Upper lobe of right lung (tissue), 1 donor: Measurements from ENCODE around the gene CLCC1. TPM values are rescaled to one million over a fixed set of nuclear protein-coding genes. Genes with fewer than 3 reads are reported as not detected.

ENCODE experiments used
- ATAC-seq: fragments of 200-7000 bp; cut with Tn5 transposase; one replicate; pipeline ENCODE4 v1.9.1; 2020; ENCODE audit warnings: mild to moderate bottlenecking, moderate library complexity
- DNase-seq: peaks from one replicate; pipeline ENCODE4 v3.0.0-alpha.2; 2020
- H3K27ac ChIP-seq: fragments of 200-600 bp; one replicate; pipeline ENCODE4 v1.8.0; 2022
- H3K27me3 ChIP-seq: fragments of 200-600 bp; one replicate; pipeline ENCODE4 v1.8.0; 2022; ENCODE audit warnings: mild to moderate bottlenecking
- H3K36me3 ChIP-seq: fragments of 200-600 bp; one replicate; pipeline ENCODE4 v1.8.0; 2022
- H3K4me1 ChIP-seq: fragments of 200-600 bp; one replicate; pipeline ENCODE4 v1.8.0; 2022
- H3K4me3 ChIP-seq: fragments of 200-600 bp; one replicate; pipeline ENCODE4 v1.8.0; 2022; ENCODE audit warnings: mild to moderate bottlenecking
- H3K9me3 ChIP-seq: fragments of 200-600 bp; one replicate; pipeline ENCODE4 v1.8.0; 2022
- intact Hi-C: fragments of 100-400 bp; cut with DNase I; formaldehyde crosslinking; loops from one replicate; pipeline ENCODE4 v1.11.0; 2022
- total RNA-seq: library from RNA; stranded (reverse); fragmentation: NEBNext Ultra II Directional; extraction: Animal tissue kit (Norgen Biotek cat#: 25700); gene quantifications from one replicate; pipeline ENCODE4 v1.2.1, GENCODE V29; 2021
- TF ChIP-seq, protein P1 (sequence below): fragments of 200-600 bp; IDR thresholded peaks from one replicate; pipeline ENCODE4 v1.8.0; 2022; ENCODE audit warnings: antibody characterized with exemption
- donor health status: DM: no; HTN: yes; CAD: no; lungs with severe emphysema.

The CLCC1 gene
- total RNA-seq, 1 donor from 2014 or later: 35.1 TPM

DNA sequence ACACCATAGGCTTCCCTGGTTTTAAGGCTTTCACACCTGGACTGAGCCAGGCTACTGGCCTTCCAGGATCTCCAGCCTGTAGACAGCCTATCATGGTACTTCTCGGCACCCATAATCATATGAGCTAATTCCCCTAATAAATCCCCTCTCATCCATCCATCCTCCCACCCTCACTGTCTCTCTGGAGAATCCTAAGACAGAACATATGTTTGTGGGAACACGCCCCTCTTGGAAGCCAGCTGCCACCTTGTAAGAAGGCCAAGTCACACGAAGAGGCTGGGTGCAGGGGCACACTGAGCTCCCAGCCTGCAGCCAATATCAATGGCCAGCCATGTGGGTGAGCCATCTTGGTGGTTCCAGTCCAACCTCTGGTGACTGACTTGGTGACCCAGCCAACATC is 7.4 kb downstream of the CLCC1 start:
- peaks cover 9% of the 10 kb centered on the region for H3K4me1 ChIP-seq
- H3K36me3 ChIP-seq: no peaks in the 10 kb centered on the region
- intact Hi-C loops: no loop called here
- ATAC-seq (no peak), DNase-seq (no peak)
- H3K4me3 ChIP-seq: no peak overlapping the region
- no peaks in the 10 kb centered on the region for H3K9me3 ChIP-seq
- no peak overlapping the region for H3K27ac ChIP-seq
- TF ChIP-seq, protein P1, sequence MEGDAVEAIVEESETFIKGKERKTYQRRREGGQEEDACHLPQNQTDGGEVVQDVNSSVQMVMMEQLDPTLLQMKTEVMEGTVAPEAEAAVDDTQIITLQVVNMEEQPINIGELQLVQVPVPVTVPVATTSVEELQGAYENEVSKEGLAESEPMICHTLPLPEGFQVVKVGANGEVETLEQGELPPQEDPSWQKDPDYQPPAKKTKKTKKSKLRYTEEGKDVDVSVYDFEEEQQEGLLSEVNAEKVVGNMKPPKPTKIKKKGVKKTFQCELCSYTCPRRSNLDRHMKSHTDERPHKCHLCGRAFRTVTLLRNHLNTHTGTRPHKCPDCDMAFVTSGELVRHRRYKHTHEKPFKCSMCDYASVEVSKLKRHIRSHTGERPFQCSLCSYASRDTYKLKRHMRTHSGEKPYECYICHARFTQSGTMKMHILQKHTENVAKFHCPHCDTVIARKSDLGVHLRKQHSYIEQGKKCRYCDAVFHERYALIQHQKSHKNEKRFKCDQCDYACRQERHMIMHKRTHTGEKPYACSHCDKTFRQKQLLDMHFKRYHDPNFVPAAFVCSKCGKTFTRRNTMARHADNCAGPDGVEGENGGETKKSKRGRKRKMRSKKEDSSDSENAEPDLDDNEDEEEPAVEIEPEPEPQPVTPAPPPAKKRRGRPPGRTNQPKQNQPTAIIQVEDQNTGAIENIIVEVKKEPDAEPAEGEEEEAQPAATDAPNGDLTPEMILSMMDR: no peak
- H3K27me3 ChIP-seq: no peaks in the 10 kb centered on the region

DNA sequence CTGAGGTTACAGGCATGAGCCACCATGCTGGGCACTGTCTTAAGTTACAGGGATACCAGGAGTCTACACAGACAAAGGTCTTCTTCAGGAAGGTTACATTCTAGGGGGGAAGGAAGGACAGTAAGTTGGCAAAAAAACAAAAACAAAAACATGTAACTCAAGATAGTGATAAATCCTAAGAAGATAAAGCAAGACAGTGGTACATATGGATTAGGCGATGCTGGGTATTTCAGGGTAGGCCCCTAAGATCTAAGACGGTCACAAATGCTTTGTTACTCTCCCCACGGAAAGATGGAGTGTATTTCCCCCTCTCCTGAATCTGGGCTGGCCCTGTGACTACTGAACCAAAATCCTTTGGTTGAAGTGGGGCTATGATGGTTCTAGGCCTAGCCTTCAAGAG is 8.2 kb downstream of the CLCC1 start:
- Histone ChIP-seq H3K36me3 (no peaks in the 10 kb centered on the region), H3K4me1 (peaks cover 6% of the 10 kb centered on the region), H3K9me3 (no peaks in the 10 kb centered on the region), H3K27me3 (no peaks in the 10 kb centered on the region), H3K27ac (no peak overlapping the region), H3K4me3 (no peak overlapping the region)
- DNase-seq (no peak), ATAC-seq (no peak)
- TF ChIP-seq, protein P1: no peak
- intact Hi-C loops: no loop called here

DNA sequence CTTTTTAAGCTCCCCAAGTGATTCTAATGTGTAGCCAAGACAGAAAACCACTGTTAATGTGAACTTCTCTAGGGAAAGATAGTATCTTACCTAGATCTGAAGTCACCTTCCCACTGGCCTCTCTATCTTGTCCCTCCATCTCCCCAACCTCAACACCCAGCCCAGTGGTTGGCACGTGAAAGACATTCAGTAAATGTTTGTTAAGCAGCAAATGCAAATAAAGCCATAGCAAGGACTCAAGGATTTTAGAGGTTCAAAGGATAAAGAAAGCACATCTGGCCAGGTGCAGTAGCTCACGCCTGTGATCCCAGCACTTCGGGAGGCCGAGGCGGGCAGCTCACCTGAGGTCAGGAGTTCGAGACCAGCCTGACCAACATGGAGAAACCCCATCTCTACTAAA is 9.8 kb downstream of the CLCC1 start:
- DNase-seq (no peak), ATAC-seq (no peak)
- no peak overlapping the region for H3K27ac ChIP-seq
- intact Hi-C loops: no loop called here
- no peaks in the 10 kb centered on the region for H3K9me3 ChIP-seq
- no peak overlapping the region for H3K4me3 ChIP-seq
- no peaks in the 10 kb centered on the region for H3K27me3 ChIP-seq
- TF ChIP-seq, protein P1: no peak
- H3K36me3 ChIP-seq: no peaks in the 10 kb centered on the region
- peaks cover 6% of the 10 kb centered on the region for H3K4me1 ChIP-seq

DNA sequence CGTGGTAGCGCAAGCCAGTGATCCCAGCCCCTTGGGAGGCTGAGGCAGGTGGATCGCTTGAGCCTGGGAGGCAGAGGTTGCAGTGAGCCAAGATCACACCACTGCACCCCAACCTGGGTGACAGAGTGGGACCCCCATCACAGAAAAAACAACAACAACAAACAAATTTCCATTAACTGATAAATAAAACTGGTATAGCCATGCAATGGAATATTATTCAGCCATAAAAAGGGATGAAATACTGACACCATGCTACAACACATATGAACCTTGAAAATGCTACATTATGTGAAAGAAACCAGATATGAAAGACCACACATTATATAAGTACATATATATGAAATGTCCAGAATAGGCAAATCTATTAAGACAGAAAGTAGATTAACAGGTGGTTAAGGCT is 12.0 kb downstream of the CLCC1 start:
- no peaks in the 10 kb centered on the region for H3K27me3 ChIP-seq
- intact Hi-C loops: no loop called here
- H3K36me3 ChIP-seq: peaks cover 14% of the 10 kb centered on the region
- ATAC-seq (no peak), DNase-seq (no peak)
- TF ChIP-seq, protein P1: no peak
- peaks cover 7% of the 10 kb centered on the region for H3K4me1 ChIP-seq
- H3K9me3 ChIP-seq: no peaks in the 10 kb centered on the region
- no peak overlapping the region for H3K27ac ChIP-seq
- no peak overlapping the region for H3K4me3 ChIP-seq

DNA sequence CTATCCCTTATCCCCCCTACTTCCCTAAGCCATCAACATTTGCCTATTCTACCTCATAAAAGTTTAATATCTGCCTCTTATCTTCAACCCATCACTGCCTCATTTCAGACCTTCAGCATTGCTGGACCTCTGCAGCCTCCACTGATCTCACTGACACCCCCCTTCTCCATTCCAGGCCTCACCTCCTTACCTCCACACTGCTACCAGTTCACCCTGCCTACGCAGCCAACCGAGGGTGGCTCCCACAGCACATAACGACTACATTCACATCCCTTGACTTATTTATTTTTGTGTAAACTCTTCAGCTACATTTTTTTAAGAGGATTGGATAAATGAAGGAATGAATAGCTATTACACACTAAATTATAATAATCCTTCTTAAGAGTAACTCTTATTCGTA is 14.2 kb downstream of the CLCC1 start:
- ATAC-seq: no peak
- Histone ChIP-seq H3K27ac (no peak overlapping the region), H3K4me1 (peaks cover 7% of the 10 kb centered on the region), H3K9me3 (no peaks in the 10 kb centered on the region), H3K4me3 (no peak overlapping the region), H3K27me3 (no peaks in the 10 kb centered on the region), H3K36me3 (peaks cover 25% of the 10 kb centered on the region)
- intact Hi-C loops: no loop called here
- DNase-seq: no peak
- TF ChIP-seq, protein P1: no peak

DNA sequence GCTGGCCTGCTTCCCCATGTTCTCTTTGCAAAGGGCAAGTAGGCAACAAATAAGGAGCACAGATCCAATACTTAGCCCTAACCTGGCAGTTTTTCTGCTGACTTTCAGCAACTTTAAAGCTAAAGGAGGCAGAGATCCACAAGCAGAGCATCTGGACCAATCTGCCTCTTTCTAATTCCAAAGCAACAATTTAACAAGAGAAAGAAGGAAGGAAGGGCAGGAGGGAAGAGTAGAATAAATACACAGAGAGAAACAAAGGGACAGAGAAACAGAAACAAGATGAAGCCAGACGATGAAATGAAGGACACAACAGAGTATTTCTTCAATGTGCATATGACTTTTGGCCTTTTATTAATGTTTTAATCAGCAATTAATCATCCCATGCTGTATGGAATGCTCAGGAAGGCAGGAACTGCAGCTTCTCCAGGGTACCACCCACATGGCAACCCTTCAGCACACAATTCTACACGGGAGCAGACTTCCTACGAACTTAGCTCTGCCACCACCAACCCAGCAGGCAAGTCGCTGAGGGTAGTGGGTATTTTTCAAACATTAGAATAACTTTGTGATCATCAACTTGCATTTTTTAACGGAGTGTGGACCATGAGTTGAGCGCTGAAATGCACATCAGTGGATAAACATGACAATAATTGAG is 15.3 kb downstream of the CLCC1 start:
- peaks cover 36% of the 10 kb centered on the region for H3K36me3 ChIP-seq
- TF ChIP-seq, protein P1: no peak
- no peak overlapping the region for H3K27ac ChIP-seq
- H3K27me3 ChIP-seq: no peaks in the 10 kb centered on the region
- H3K4me3 ChIP-seq: no peak overlapping the region
- intact Hi-C loops: no loop called here
- no peak for ATAC-seq
- DNase-seq: no peak
- peaks cover 7% of the 10 kb centered on the region for H3K4me1 ChIP-seq
- H3K9me3 ChIP-seq: no peaks in the 10 kb centered on the region
